Right hindlimb (tissue), 1 donor: ENCODE measurements around the gene NUDT13.
"Not testable (repeated sequence)": the region's sequence is repeated elsewhere in the genome, so short reads cannot be mapped to it uniquely, and the experiment has no call there.

Experiments
- DNase-seq: peaks from one replicate; pipeline ENCODE4 v3.0.0-alpha.2; 2018

Gene NUDT13

GRCh38 chr10:73106301-73106700 is 4.0 kb upstream of the NUDT13 start:
- no peak for DNase-seq

GRCh38 chr10:73109248-73109652 is 1.0 kb upstream of the NUDT13 start:
- DNase-seq, result not testable (repeated sequence)

- DNase-seq, result not testable (repeated sequence)
These were observed 1.8 kb downstream of the NUDT13 start for GRCh38 chr10:73112032-73112431.

GRCh38 chr10:73113551-73113950 is 3.3 kb downstream of the NUDT13 start:
- no peak for DNase-seq

DNA sequence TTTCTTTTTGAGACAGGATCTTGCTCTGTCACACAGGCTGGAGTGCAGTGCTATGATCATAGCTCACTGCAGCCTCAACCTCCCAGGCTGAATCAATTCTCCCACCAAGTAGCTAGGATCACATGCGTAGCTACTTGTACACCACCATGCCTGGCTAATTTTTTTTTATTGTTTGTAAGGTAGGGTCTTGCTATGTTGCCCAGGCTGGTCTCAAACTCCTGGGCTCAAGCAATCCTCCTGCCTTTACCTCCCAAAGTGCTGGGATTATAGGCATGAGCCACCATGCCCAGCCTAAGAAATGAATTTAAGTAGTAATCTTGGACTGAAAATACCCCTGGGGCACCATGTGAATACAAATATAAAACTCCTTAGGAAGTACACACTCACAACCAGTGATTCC is 5.8 kb downstream of the NUDT13 start:
- no peak for DNase-seq

DNA sequence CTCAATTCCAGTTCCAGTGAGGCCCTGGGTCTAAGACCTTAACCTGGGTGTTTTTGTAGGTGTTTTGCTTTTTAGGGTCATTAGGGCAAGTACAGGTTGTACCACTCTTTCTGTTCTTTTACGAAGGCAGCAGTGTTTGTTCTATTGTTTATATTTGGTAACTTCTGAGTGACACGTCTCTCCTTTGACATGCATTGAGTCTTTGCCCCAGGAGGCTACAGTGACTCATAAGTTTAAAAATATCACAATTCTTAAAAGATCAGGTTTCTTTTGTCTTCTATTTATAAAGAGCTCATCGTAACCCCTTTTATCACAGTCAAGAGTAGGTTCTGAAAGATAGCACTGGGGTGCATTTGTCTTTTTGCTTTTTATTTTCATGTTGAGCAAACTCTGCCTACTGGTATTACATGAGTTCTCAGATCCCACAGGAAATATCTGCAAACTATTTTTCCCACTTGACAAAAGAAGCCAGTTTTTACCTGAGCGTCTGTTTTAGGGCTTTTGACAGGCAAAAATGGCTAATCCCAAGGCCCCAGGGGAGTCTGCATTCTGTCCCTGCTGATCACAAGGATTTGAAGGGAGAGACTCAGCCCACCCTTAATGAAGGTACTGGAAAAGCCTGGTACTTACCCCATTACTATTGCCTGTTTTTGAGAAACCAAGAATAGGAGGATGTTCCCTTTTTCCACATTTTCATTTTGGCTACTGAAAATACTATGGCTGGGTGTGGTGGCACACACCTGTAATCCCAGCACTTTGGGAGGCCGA is 7.9 kb downstream of the NUDT13 start:
- no peak for DNase-seq

GRCh38 chr10:73119457-73119856 is 9.2 kb downstream of the NUDT13 start:
- DNase-seq, result no peak

DNA sequence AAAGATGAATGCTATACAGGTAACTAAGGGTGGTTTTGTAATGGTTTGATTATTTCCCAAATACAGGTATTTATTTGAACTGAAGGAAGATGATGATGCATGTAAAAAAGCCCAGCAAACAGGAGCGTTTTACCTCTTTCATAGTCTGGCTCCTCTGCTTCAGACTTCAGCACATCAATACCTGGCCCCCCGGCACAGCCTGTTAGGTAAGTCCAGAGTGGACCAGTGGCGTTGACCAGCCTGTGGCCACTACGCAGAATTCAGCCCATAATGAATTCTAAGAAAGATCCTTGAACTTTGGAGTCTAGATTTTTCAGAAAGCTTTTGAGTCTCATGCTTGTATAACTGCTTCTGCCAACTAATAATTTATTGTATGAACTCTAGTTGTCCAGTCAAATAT is 9.7 kb downstream of the NUDT13 start:
- no peak for DNase-seq

- no peak for DNase-seq
These were observed 16.1 kb downstream of the NUDT13 start for GRCh38 chr10:73126343-73126742.

GRCh38 chr10:73131301-73131700 is 21.0 kb downstream of the NUDT13 start:
- DNase-seq, result no peak

GRCh38 chr10:73131913-73132686 is 21.8 kb downstream of the NUDT13 start:
- no peak for DNase-seq

GRCh38 chr10:73134727-73135126 is 24.5 kb downstream of the NUDT13 start:
- no peak for DNase-seq

DNA sequence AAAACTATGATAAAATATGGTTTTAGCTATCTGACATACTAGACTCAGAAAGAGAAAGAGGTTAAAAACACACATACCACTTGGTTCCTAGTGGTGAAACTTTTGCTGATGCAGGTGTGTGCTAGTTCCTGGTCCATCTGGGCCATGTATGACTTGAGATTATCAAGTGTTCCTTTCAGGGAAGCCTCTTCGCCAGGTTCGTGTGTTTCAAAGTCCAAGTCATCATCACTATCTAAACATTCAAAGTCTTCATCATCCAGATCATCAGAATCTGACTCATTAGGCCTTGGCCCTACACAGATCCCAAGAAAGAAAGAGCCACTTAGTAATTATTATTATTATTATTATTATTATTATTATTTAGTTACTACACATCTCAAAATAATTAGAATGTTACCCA is 26.4 kb downstream of the NUDT13 start:
- no peak for DNase-seq

DNA sequence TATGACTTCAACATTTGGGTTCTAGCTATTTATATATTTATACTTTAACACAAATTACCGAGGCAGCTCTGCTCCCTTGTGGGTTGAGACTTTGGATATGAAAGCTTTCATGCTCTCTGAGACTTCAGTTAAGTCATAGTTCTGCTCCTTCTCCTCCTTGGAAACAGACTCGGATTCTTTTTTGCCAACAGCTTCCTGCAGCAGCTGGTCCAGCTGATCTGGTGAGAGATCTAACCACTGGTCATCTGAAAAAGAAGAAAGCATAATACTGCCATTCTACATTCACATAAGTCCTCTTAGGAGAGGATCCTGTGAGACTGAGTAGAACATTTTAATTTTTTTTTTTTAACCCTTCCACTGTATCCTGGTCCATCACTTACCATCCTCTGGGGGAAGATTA is 29.0 kb downstream of the NUDT13 start:
- no peak for DNase-seq

GRCh38 chr10:73141603-73142002 is 31.3 kb downstream of the NUDT13 start:
- no peak for DNase-seq

GRCh38 chr10:73150633-73151413 is 40.6 kb downstream of the NUDT13 start:
- not testable (repeated sequence) for DNase-seq

GRCh38 chr10:73152009-73152408 is 41.8 kb downstream of the NUDT13 start:
- DNase-seq, result no peak

DNA sequence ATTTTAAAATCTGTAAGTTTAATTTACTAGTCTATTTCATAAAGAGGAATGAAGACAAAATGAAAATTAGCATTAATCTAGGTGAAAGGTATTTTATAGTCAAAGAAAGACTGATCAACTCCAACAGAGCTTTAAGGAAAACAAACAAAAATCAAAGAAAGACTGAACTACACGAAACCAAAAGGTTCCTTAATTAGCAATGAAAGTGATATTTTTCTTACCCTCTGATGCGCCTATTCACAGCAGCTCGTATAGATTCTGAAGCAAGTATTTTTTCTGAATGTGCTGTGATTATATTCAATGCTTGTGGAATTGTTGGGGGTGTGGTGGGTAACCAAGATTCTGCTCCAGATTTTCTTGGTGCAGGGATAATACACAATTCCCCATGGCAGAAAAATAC is 45.8 kb downstream of the NUDT13 start:
- DNase-seq, result no peak

DNA sequence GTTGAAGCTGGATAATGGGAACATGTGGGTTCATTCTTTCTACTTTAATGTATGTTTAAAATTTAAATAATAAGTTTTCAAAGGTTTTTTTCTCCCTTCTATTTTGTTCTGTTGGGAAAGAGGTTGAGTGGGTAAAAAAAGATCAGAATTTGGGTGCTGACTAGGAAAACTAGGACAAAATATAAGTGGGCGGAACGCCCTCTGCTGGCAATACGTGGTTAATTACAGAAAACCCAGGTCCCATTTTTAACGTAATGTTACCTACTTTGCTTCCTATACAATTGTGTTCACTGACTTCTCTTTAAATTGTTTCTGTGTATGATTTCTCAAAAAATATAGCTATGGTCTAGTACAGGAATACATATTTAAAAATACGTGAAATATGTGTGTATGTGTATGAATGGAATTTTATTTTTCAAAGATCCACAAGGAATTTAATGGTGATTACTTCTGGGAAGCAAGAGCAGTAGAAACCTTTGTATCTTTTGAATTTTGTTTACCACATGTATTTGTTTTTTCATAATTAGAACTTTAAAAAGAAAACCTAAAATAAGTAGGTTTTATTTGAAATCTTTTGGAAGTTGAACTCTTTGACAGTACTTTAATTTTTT is 48.9 kb downstream of the NUDT13 start:
- peak; percentile 60 for DNase-seq

- DNase-seq, result no peak
These were observed 50.8 kb downstream of the NUDT13 start for GRCh38 chr10:73161079-73161478.

GRCh38 chr10:73161662-73162061 is 51.4 kb downstream of the NUDT13 start:
- DNase-seq, result no peak

GRCh38 chr10:73163096-73163495 is 52.8 kb downstream of the NUDT13 start:
- no peak for DNase-seq

DNA sequence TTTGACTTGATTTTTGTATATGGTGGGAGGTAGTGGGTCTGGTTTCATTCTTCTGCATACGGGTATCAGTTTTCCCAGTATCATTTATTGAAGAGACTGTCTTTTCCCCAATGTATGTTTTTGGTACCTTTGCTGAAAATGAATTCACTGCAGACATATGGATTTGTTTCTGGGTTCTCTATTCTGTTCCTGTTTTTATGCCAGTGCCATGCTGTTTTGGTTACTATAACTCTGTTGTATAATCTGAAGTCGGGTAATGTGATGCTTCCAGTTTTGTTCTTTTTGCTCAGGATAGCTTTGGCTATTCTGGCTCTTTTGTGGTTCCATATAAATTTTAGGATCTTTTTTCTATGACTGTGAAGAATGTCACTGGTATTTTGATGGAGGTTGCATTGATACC is 56.7 kb downstream of the NUDT13 start:
- DNase-seq, result no peak
